HCT116 (cell line): ENCODE data around the gene KAZN. TPM values are rescaled to one million over a fixed set of nuclear protein-coding genes. Genes with fewer than 3 reads are reported as not detected.

Source experiments
- ATAC-seq: fragments of 200-7000 bp; cut with Tn5 transposase; 2 replicates; pipeline ENCODE4 v1.9.1; 2020; ENCODE audit warnings: mild to moderate bottlenecking, moderate library complexity
- BruUV-seq: library from RNA; stranded (reverse); fragments of 400-500 nt; replicated peaks from 2 replicates; lab custom pipeline; 2021; lab: Mats Ljungman, UMichigan
- CTCF ChIA-PET: fragments of 300-600 bp; sonication (Branson Sonifier 250); formaldehyde crosslinking; loops from one replicate; lab custom pipeline; 2021; ENCODE audit warnings: antibody characterized with exemption; lab: Charles Lee
- POLR2A ChIA-PET: fragments of 300-600, 350-600 bp; sonication (Branson Sonifier 250); formaldehyde crosslinking; loops from one replicate; lab custom pipeline; 2021; ENCODE audit warnings: antibody characterized with exemption; lab: Charles Lee
- RAD21 ChIA-PET, 2 experiments: fragments of 300-600 bp; sonication (Branson Sonifier 250); formaldehyde crosslinking; loops; one replicate each; lab custom pipeline; 2023; ENCODE audit warnings: low total read pairs in 2 of 2; ENCODE audit not compliant: uncharacterized antibody in 2 of 2, unreplicated experiment in 2 of 2, low non-redundant PET in 1 of 2; lab: Charles Lee
- DNase-seq: peaks from one replicate; pipeline ENCODE4 v3.0.0-alpha.2; 2010; ENCODE audit warnings: low read depth, low spot score
- H2AFZ ChIP-seq: fragments of 200-600 bp; shearing (Covaris generic), sonication (generic); 2 replicates; pipeline ENCODE4 v1.6.1; 2017; ENCODE audit warnings: low read depth, mixed run types, mixed read lengths, antibody characterized with exemption, low read length; ENCODE audit not compliant: poor library complexity, severe bottlenecking
- H3K27ac ChIP-seq: 2 replicates; pipeline ENCODE4 v1.5.1; 2012; ENCODE audit warnings: low read depth, low read length
- H3K27me3 ChIP-seq: fragments of 200-600 bp; sonication (generic); 2 replicates; pipeline ENCODE4 v1.6.1; 2016; ENCODE audit warnings: mixed run types, low read length, mixed read lengths; ENCODE audit not compliant: insufficient read depth
- H3K36me3 ChIP-seq, 2 experiments: fragments of 200-500 bp in 1 of 2; fragments of 200-600 bp in 1 of 2; sonication (Bioruptor generic) in 1 of 2; sonication (generic) in 1 of 2; 2 replicates each; pipeline versions ENCODE4 v1.5.1 to v1.6.1; 2014 to 2016; ENCODE audit warnings: low read length in 2 of 2, inconsistent platforms in 1 of 2, mixed read lengths in 1 of 2, mixed run types in 1 of 2; ENCODE audit not compliant: insufficient read depth in 2 of 2, control insufficient read depth in 1 of 2
- H3K4me1 ChIP-seq, 2 experiments: fragments of 200-600 bp in 1 of 2; sonication (generic) in 1 of 2; 2 replicates each; pipeline versions ENCODE4 v1.5.1 to v1.6.1; 2012 to 2017; ENCODE audit warnings: low read length in 2 of 2, inconsistent platforms in 1 of 2, mild to moderate bottlenecking in 1 of 2, mixed read lengths in 1 of 2, mixed run types in 1 of 2, moderate library complexity in 1 of 2; ENCODE audit not compliant: insufficient read depth in 2 of 2, control insufficient read depth in 1 of 2
- H3K4me2 ChIP-seq: fragments of 200-600 bp; sonication (generic); 2 replicates; pipeline ENCODE4 v1.6.1; 2017; ENCODE audit warnings: mixed run types, low read length, mixed read lengths
- H3K4me3 ChIP-seq, 2 experiments: fragments of 200-600 bp in 1 of 2; sonication (generic) in 1 of 2; replicated peaks in 1 of 2; 2 replicates each; pipeline ENCODE4 v1.5.1; 2011 to 2016; ENCODE audit warnings: low read length in 2 of 2, control low read depth in 1 of 2, low read depth in 1 of 2, mild to moderate bottlenecking in 1 of 2, mixed read lengths in 1 of 2, mixed run types in 1 of 2
- H3K79me2 ChIP-seq: fragments of 200-600 bp; sonication (generic); 2 replicates; pipeline ENCODE4 v1.6.1; 2017; ENCODE audit warnings: mild to moderate bottlenecking, mixed run types, low read length, moderate library complexity, mixed read lengths; ENCODE audit not compliant: insufficient read depth
- H3K9ac ChIP-seq: fragments of 200-600 bp; sonication (generic); 2 replicates; pipeline ENCODE4 v1.6.1; 2016; ENCODE audit warnings: low read length, mixed read lengths
- H3K9me2 ChIP-seq: fragments of 200-600 bp; sonication (generic), shearing (Covaris generic); 2 replicates; pipeline ENCODE4 v1.6.1; 2017; ENCODE audit warnings: mixed run types, mild to moderate bottlenecking, moderate library complexity; ENCODE audit not compliant: insufficient read depth
- H3K9me3 ChIP-seq, 2 experiments: fragments of 200-500 bp in 1 of 2; fragments of 200-600 bp in 1 of 2; sonication (Bioruptor generic) in 1 of 2; sonication (generic) in 1 of 2; 2 replicates each; pipeline ENCODE4 v1.6.1; 2014 to 2017; ENCODE audit warnings: low read length in 2 of 2, mixed read lengths in 2 of 2, inconsistent platforms in 1 of 2, low read depth in 1 of 2, mild to moderate bottlenecking in 1 of 2, mixed run types in 1 of 2, moderate library complexity in 1 of 2; ENCODE audit not compliant: control insufficient read depth in 1 of 2, insufficient read depth in 1 of 2
- H4K20me1 ChIP-seq: fragments of 200-600 bp; sonication (generic), shearing (Covaris generic); 2 replicates; pipeline ENCODE4 v1.6.1; 2017; ENCODE audit warnings: mixed run types, mild to moderate bottlenecking, moderate library complexity; ENCODE audit not compliant: insufficient read depth
- ATF3 ChIP-seq: IDR thresholded peaks from 2 replicates; pipeline ENCODE4 v1.6.1; 2012
- CBX3 ChIP-seq: IDR thresholded peaks from 2 replicates; pipeline ENCODE4 v1.6.1; 2012; ENCODE audit warnings: low read depth
- CTCF ChIP-seq, 3 experiments: fragments of 200-600 bp in 1 of 3; sonication (generic) in 1 of 3; IDR thresholded peaks in 2 of 3; conservative IDR thresholded peaks in 1 of 3; 2 replicates each; pipeline ENCODE4 v1.5.1; 2012 to 2017; ENCODE audit warnings: low read depth in 2 of 3, low read length in 2 of 3, antibody characterized with exemption in 1 of 3, borderline replicate concordance in 1 of 3, control low read depth in 1 of 3, mild to moderate bottlenecking in 1 of 3, mixed read lengths in 1 of 3, mixed run types in 1 of 3, moderate library complexity in 1 of 3; ENCODE audit not compliant: insufficient read depth in 1 of 3
- EGR1 ChIP-seq: IDR thresholded peaks from 2 replicates; pipeline ENCODE4 v1.6.1; 2012; ENCODE audit warnings: low read depth
- ELF1 ChIP-seq: IDR thresholded peaks from 2 replicates; pipeline ENCODE4 v1.6.1; 2012; ENCODE audit warnings: low read depth, borderline replicate concordance
- EZH2 ChIP-seq: fragments of 200-600 bp; sonication (generic); IDR thresholded peaks from 2 replicates; pipeline ENCODE4 v1.6.1; 2017; ENCODE audit warnings: antibody characterized with exemption, mixed run types
- EZH2phosphoT487 ChIP-seq: fragments of 200-600 bp; IDR thresholded peaks from 2 replicates; pipeline ENCODE4 v1.6.1; 2018; ENCODE audit warnings: antibody characterized with exemption, borderline replicate concordance
- MAX ChIP-seq: IDR thresholded peaks from 2 replicates; pipeline ENCODE4 v1.6.1; 2012
- POLR2AphosphoS5 ChIP-seq: IDR thresholded peaks from 2 replicates; pipeline ENCODE4 v1.6.1; 2011; ENCODE audit warnings: mild to moderate bottlenecking, low read depth, low read length, moderate library complexity
- SIN3A ChIP-seq: IDR thresholded peaks from 2 replicates; pipeline ENCODE4 v1.6.1; 2012; ENCODE audit warnings: low read depth
- TCF7L2 ChIP-seq: IDR thresholded peaks from 2 replicates; pipeline ENCODE4 v1.7.0; 2011; ENCODE audit warnings: borderline replicate concordance, inconsistent platforms; ENCODE audit not compliant: insufficient read depth, insufficient read length; ENCODE audit errors: extremely low read depth
- YY1 ChIP-seq: IDR thresholded peaks from 2 replicates; pipeline ENCODE4 v1.6.1; 2011; ENCODE audit warnings: low read length, low read depth, moderate library complexity, mild to moderate bottlenecking; ENCODE audit not compliant: insufficient replicate concordance; ENCODE audit errors: extremely low read depth
- ZNF274 ChIP-seq: fragments of 200-500 bp; sonication (Bioruptor generic); IDR thresholded peaks from 2 replicates; pipeline ENCODE4 v1.6.1; 2014; ENCODE audit warnings: mild to moderate bottlenecking, low read depth, low read length, inconsistent platforms
- intact Hi-C: fragments of 100-400 bp; cut with micrococcal nuclease; formaldehyde crosslinking; loops from 2 replicates; pipeline ENCODE4 v1.10.0; 2022
- total RNA-seq: library from RNA; stranded (reverse); gene quantifications from one replicate; pipeline ENCODE4 v1.2.1, GENCODE V29; 2021; ENCODE audit not compliant: unreplicated experiment

The KAZN gene
- total RNA-seq, 1 experiment from 2014 or later = 13.4 TPM

- TF ChIP-seq EZH2 = no peak
- no peak for TF ChIP-seq MAX
- no peak for TF ChIP-seq CTCF (IDR thresholded peaks at IDR 0.05 in 2 of 3, conservative IDR thresholded peaks at IDR 0.05 in 1 of 3; ENCODE audit: borderline replicate concordance in 1 of 3, insufficient read depth in 1 of 3, low read depth in 2 of 3, low read length in 2 of 3)
- TF ChIP-seq POLR2AphosphoS5 = no peak
- TF ChIP-seq ZNF274 = no peak
- no peak for TF ChIP-seq CBX3
- TF ChIP-seq SIN3A = no peak
- TF ChIP-seq EGR1 = no peak
- TF ChIP-seq TCF7L2 = no peak
- TF ChIP-seq EZH2phosphoT487 = no peak
- TF ChIP-seq YY1 = no peak
- no peak for TF ChIP-seq ELF1
- no peak for TF ChIP-seq ATF3
- Histone ChIP-seq H2AFZ (no peak overlapping the region), H3K4me2 (no peak overlapping the region), H3K9me3 (no peaks in the 10 kb centered on the region), H4K20me1 (no peaks in the 10 kb centered on the region), H3K27ac (no peak overlapping the region), H3K27me3 (no peaks in the 10 kb centered on the region), H3K4me1 (no peaks in the 10 kb centered on the region), H3K9ac (no peak overlapping the region), H3K36me3 (no peaks in the 10 kb centered on the region), H3K9me2 (no peaks in the 10 kb centered on the region), H3K79me2 (no peaks in the 10 kb centered on the region), H3K4me3 (no peak overlapping the region)
- CTCF ChIA-PET = no interaction called here
- RAD21 ChIA-PET = no interaction called here
- BruUV-seq = no TSS peak
- intact Hi-C loops = no loop called here
- POLR2A ChIA-PET = no interaction called here
- ATAC-seq = no peak
- no peak for DNase-seq
Measured at GRCh38 chr1:14822996-14823395, 224.5 kb downstream of the KAZN start.
